OCI-LY7 (cell line): ENCODE results near the gene MADD.

Experiments used
- CTCF ChIP-seq: fragments of 200-600 bp; sonication (generic); conservative IDR thresholded peaks from 2 replicates; pipeline ENCODE4 v1.5.1; 2014; ENCODE audit warnings: mild to moderate bottlenecking, antibody characterized with exemption, low read length, moderate library complexity, mixed read lengths
- EZH2phosphoT487 ChIP-seq: fragments of 200-600 bp; sonication (generic); IDR thresholded peaks from 2 replicates; pipeline ENCODE4 v1.6.1; 2018; ENCODE audit warnings: low read depth, borderline replicate concordance, mild to moderate bottlenecking, mixed run types, antibody characterized with exemption, low read length, moderate library complexity, mixed read lengths

GRCh38 chr11:47333886-47334443 is 64.0 kb downstream of the MADD start:
- TF ChIP-seq CTCF (no peak), EZH2phosphoT487 (no peak)
